ENCODE measurements around the gene DLST.

- TF ChIP-seq, protein P1, sequence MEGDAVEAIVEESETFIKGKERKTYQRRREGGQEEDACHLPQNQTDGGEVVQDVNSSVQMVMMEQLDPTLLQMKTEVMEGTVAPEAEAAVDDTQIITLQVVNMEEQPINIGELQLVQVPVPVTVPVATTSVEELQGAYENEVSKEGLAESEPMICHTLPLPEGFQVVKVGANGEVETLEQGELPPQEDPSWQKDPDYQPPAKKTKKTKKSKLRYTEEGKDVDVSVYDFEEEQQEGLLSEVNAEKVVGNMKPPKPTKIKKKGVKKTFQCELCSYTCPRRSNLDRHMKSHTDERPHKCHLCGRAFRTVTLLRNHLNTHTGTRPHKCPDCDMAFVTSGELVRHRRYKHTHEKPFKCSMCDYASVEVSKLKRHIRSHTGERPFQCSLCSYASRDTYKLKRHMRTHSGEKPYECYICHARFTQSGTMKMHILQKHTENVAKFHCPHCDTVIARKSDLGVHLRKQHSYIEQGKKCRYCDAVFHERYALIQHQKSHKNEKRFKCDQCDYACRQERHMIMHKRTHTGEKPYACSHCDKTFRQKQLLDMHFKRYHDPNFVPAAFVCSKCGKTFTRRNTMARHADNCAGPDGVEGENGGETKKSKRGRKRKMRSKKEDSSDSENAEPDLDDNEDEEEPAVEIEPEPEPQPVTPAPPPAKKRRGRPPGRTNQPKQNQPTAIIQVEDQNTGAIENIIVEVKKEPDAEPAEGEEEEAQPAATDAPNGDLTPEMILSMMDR (IDR thresholded peaks at IDR 0.05), result no peak
- TF ChIP-seq POLR2A (IDR thresholded peaks at IDR 0.05) (no peak), EP300 (IDR thresholded peaks at IDR 0.05) (no peak)
Measured at GRCh38 chr14:74941676-74942097, 60.0 kb downstream of the DLST start.
